Thyroid gland (tissue), 4 donors: ENCODE measurements around the gene PGLYRP1.

Experiments
- CTCF ChIP-seq, 6 experiments: fragments of 200-600 bp in 3 of 6; fragments of 450-650 bp in 3 of 6; sonication (generic) in 3 of 6; IDR thresholded peaks; one replicate each; pipeline ENCODE4 v1.5.1; 2016 to 2019; ENCODE audit warnings: antibody characterized with exemption in 6 of 6, mild to moderate bottlenecking in 2 of 6, inconsistent platforms in 1 of 6, moderate library complexity in 1 of 6
- POLR2A ChIP-seq, 2 donors: fragments of 450-650 bp; IDR thresholded peaks; one replicate each; pipeline ENCODE4 v1.6.1; 2017; ENCODE audit warnings: antibody characterized with exemption in 2 of 2, mild to moderate bottlenecking in 2 of 2, moderate library complexity in 1 of 2

GRCh38 chr19:46067691-46068090 lies 44.8 kb upstream of the PGLYRP1 start:
- no peak for TF ChIP-seq POLR2A (IDR thresholded peaks at IDR 0.05)
- no peak for TF ChIP-seq CTCF (IDR thresholded peaks at IDR 0.05)
